HG03135 (cell line): ENCODE measurements around the gene ARX.

Experiments
- ATAC-seq: cut with Tn5 transposase; IDR thresholded peaks from one replicate; pipeline ENCODE4 v1.9.1; 2021; ENCODE audit warnings: mild to moderate bottlenecking, moderate library complexity; ENCODE audit not compliant: unreplicated experiment

Gene ARX

GRCh38 chrX:25015486-25016360 lies at the start of gene ARX:
Gene ARX, minus strand, starts transcription at chrX:25015965. Its CDS starts 228 bp downstream, at chrX:25015737.
- no peak for ATAC-seq

GRCh38 chrX:25059273-25059672 lies 43.5 kb upstream of the ARX start:
- ATAC-seq = no peak

GRCh38 chrX:25052798-25053534 lies 37.2 kb upstream of the ARX start:
- ATAC-seq = no peak

- no peak for ATAC-seq
Measured at GRCh38 chrX:25049971-25050370, 34.2 kb upstream of the ARX start.

- ATAC-seq = no peak
Measured at GRCh38 chrX:25049357-25049756, 33.6 kb upstream of the ARX start.

GRCh38 chrX:25048178-25048577 lies 32.4 kb upstream of the ARX start:
- ATAC-seq = no peak

- no peak for ATAC-seq
Measured at GRCh38 chrX:25043192-25043591, 27.4 kb upstream of the ARX start.

GRCh38 chrX:25039036-25039435 lies 23.3 kb upstream of the ARX start:
- no peak for ATAC-seq

GRCh38 chrX:25034889-25035288 lies 19.1 kb upstream of the ARX start:
- no peak for ATAC-seq

GRCh38 chrX:25029288-25029825 lies 13.6 kb upstream of the ARX start:
- no peak for ATAC-seq

- ATAC-seq = no peak
Measured at GRCh38 chrX:25028726-25029125, 13.0 kb upstream of the ARX start.

GRCh38 chrX:25026576-25026975 lies 10.8 kb upstream of the ARX start:
- ATAC-seq = no peak

GRCh38 chrX:25025615-25026014 lies 9.8 kb upstream of the ARX start:
- ATAC-seq = no peak

GRCh38 chrX:25023908-25024307 lies 8.1 kb upstream of the ARX start:
- ATAC-seq = no peak

- no peak for ATAC-seq
Measured at GRCh38 chrX:25022499-25023325, 6.9 kb upstream of the ARX start.

- ATAC-seq = no peak
Measured at GRCh38 chrX:25020905-25021449, 5.2 kb upstream of the ARX start.

GRCh38 chrX:25020391-25020904 lies 4.7 kb upstream of the ARX start:
- no peak for ATAC-seq

- no peak for ATAC-seq
Measured at GRCh38 chrX:25019707-25020390, 4.1 kb upstream of the ARX start.

- no peak for ATAC-seq
Measured at GRCh38 chrX:25018682-25019081, 2.9 kb upstream of the ARX start.

GRCh38 chrX:25017667-25018247 lies 2.0 kb upstream of the ARX start:
- ATAC-seq = no peak
